Measurements from ENCODE around the gene GUCD1. TPM values are rescaled to one million over a fixed set of nuclear protein-coding genes. Genes with fewer than 3 reads are reported as not detected.

Gene GUCD1
- total and polyA plus RNA-seq, 2 of the 13 experiments (the other 11 are each of a cell fraction or from before 2014, with no cell fraction given): 128 to 245 TPM

DNA sequence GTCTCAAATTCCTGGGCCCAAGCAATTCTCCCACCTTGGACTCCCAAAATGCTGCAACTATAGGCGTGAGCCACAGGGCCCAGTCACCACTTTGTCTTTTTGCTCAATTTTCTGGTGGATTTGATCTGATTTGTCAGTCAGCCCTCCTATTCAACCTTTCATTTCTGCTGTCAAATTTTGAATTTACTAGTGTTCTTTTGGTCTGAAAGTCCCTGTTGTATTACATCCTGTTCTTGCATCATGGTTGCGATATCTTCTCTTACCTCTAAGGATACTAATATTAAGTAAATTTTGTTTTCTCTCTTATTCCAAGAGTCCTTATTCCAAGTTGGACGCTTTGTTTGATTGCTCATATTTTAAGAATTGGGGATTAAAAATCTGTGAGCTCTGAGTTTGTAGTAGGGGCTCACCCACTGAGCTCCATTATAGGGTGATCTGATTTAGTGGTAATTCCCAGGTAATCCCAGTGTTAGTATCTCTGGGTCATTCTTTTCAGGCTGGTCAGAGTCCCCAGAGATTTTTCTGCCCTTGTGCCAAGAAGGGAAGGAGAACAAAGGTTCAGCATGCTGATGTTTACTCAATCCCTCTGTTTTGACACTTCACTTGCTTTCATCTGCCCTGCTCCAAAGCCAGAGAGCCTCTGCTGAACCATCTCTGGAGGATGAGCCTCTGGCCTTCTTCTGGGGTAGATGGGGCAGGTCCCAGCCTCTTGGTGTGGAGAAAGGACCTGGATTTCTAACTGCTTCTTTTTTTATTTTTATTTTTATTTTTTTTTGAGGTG, 49.8 kb downstream of the GUCD1 start (continued):
- TF ChIP-seq NFYC (CRISPR knock-in tag; IDR thresholded peaks at IDR 0.05): no peak
- TF ChIP-seq ZNF44 (CRISPR knock-in tag; IDR thresholded peaks at IDR 0.05): no peak
- no peak for TF ChIP-seq ZNF780A (CRISPR knock-in tag; IDR thresholded peaks at IDR 0.05)
- no peak for TF ChIP-seq DNMT3B (CRISPR knock-in tag; conservative IDR thresholded peaks at IDR 0.05)
- no peak for TF ChIP-seq MTF1 (CRISPR knock-in tag; IDR thresholded peaks at IDR 0.05)
- no peak for TF ChIP-seq PHF8 (CRISPR knock-in tag; IDR thresholded peaks at IDR 0.05)
- 0 out of 2 replicates have a peak, but pooled peaks have one; percentile 19 for TF ChIP-seq SIX4 (CRISPR knock-in tag; IDR thresholded peaks at IDR 0.05)
- TF ChIP-seq ZNF749 (CRISPR knock-in tag; IDR thresholded peaks at IDR 0.05; ENCODE audit: borderline replicate concordance): no peak
- no peak for TF ChIP-seq ZNF556 (CRISPR knock-in tag; IDR thresholded peaks at IDR 0.05; ENCODE audit: borderline replicate concordance)
- 0 out of 2 replicates have a peak, but pooled peaks have one; percentile 33 for TF ChIP-seq SNAI1 (CRISPR knock-in tag; IDR thresholded peaks at IDR 0.05; ENCODE audit: borderline replicate concordance)
- TF ChIP-seq ESRRA (CRISPR knock-in tag; IDR thresholded peaks at IDR 0.05; ENCODE audit: low read depth): no peak; the same call in 1 of the 2 replicates
- TF ChIP-seq TOE1 (CRISPR knock-in tag; IDR thresholded peaks at IDR 0.05): no peak
- TF ChIP-seq TBX2 (CRISPR knock-in tag; IDR thresholded peaks at IDR 0.05; ENCODE audit: borderline replicate concordance): peak; percentile 99
- no peak for TF ChIP-seq KDM5A (IDR thresholded peaks at IDR 0.05; ENCODE audit: borderline replicate concordance, low read length)
- TF ChIP-seq, protein P1, sequence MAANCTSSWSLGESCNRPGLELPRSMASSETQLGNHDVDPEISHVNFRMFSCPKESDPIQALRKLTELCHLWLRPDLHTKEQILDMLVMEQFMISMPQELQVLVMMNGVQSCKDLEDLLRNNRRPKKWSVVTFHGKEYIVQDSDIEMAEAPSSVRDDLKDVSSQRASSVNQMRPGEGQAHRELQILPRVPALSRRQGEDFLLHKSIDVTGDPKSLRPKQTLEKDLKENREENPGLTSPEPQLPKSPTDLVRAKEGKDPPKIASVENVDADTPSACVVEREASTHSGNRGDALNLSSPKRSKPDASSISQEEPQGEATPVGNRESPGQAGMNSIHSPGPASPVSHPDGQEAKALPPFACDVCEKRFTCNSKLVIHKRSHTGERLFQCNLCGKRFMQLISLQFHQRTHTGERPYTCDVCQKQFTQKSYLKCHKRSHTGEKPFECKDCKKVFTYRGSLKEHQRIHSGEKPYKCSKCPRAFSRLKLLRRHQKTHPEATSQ (CRISPR knock-in tag; IDR thresholded peaks at IDR 0.05; ENCODE audit: borderline replicate concordance): no peak
- no peak for TF ChIP-seq ZNF672 (CRISPR knock-in tag; IDR thresholded peaks at IDR 0.05)
- no peak for TF ChIP-seq TBP (CRISPR knock-in tag; IDR thresholded peaks at IDR 0.05)
- no peak for TF ChIP-seq CTCF (CRISPR knock-in tag; IDR thresholded peaks at IDR 0.05)
- TF ChIP-seq ZBTB26 (CRISPR knock-in tag; IDR thresholded peaks at IDR 0.05; ENCODE audit: borderline replicate concordance): no peak
- TF ChIP-seq, protein P2, sequence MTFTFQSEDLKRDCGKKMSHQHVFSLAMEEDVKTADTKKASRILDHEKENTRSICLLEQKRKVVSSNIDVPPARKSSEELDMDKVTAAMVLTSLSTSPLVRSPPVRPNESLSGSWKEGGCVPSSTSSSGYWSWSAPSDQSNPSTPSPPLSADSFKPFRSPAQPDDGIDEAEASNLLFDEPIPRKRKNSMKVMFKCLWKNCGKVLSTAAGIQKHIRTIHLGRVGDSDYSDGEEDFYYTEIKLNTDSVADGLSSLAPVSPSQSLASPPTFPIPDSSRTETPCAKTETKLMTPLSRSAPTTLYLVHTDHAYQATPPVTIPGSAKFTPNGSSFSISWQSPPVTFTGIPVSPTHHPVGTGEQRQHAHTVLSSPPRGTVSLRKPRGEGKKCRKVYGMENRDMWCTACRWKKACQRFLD (CRISPR knock-in tag; IDR thresholded peaks at IDR 0.05; ENCODE audit: borderline replicate concordance): no peak
- no peak for TF ChIP-seq AGO1 (IDR thresholded peaks at IDR 0.05; ENCODE audit: low read depth, low read length, poor library complexity, severe bottlenecking)
- no peak for TF ChIP-seq CENPT (CRISPR knock-in tag; IDR thresholded peaks at IDR 0.05; ENCODE audit: low read depth)
- TF ChIP-seq BCL6 (CRISPR knock-in tag; IDR thresholded peaks at IDR 0.05): peak; percentile 79
- no peak for TF ChIP-seq ATF7-NPFF (CRISPR knock-in tag; IDR thresholded peaks at IDR 0.05; ENCODE audit: low read depth)
- no peak for TF ChIP-seq MATR3 (CRISPR knock-in tag; IDR thresholded peaks at IDR 0.05)
- TF ChIP-seq KDM1A (CRISPR knock-in tag; IDR thresholded peaks at IDR 0.05): peak; percentile 62; the same call in 1 of the 2 replicates
